SK-N-MC (cell line): ENCODE data around the gene DSC3.

Experiments
- EZH2 ChIP-seq: fragments of 200-600 bp; sonication (generic); IDR thresholded peaks from one replicate; pipeline ENCODE4 v1.6.1; 2017; ENCODE audit warnings: antibody characterized with exemption
- FOXP2 ChIP-seq: optimal IDR thresholded peaks from 2 replicates; pipeline ENCODE3; 2011; ENCODE audit warnings: mild to moderate bottlenecking, moderate library complexity; ENCODE audit not compliant: insufficient read depth; ENCODE audit errors: extremely low read length, control extremely low read depth
- POLR2AphosphoS5 ChIP-seq: IDR thresholded peaks from 2 replicates; pipeline ENCODE4 v1.6.1; 2012; ENCODE audit warnings: mild to moderate bottlenecking, low read depth, low read length, borderline replicate concordance

- TF ChIP-seq POLR2AphosphoS5 (no peak), EZH2 (no peak), FOXP2 (no peak)
Measured at GRCh38 chr18:31046916-31047315, 4.4 kb upstream of the DSC3 start.
